Spleen (tissue), 7 donors: Measurements from ENCODE around the gene GATAD2A.

Source experiments
- CTCF ChIP-seq, 11 experiments: fragments of 200-600 bp in 7 of 11; fragments of 450-650 bp in 4 of 11; sonication (generic) in 4 of 11; IDR thresholded peaks in 8 of 11; conservative IDR thresholded peaks in 3 of 11; 1 replicate in 7 of 11; 2 replicates in 4 of 11; pipeline versions ENCODE4 v1.4.0 to v1.8.0; 2016 to 2021; ENCODE audit warnings: antibody characterized with exemption in 11 of 11, inconsistent platforms in 4 of 11, mild to moderate bottlenecking in 1 of 11
- POLR2A ChIP-seq, 3 donors: fragments of 450-650 bp; IDR thresholded peaks; one replicate each; pipeline ENCODE4 v1.5.1; 2017; ENCODE audit warnings: antibody characterized with exemption in 3 of 3, mild to moderate bottlenecking in 1 of 3
- POLR2AphosphoS5 ChIP-seq, 3 donors: sonication (generic); formaldehyde crosslinking; IDR thresholded peaks; one replicate each; pipeline ENCODE4 v1.5.1; 2017; ENCODE audit warnings: antibody characterized with exemption in 3 of 3
- donor health status: DM: no; HTN: no; CAD: no; lungs with moderate emphysema.
- donor health status: DM: no; HTN: no; CAD: no.
- donor health status: DM: no; HTN: no; CAD: no.

- TF ChIP-seq CTCF (IDR thresholded peaks at IDR 0.05 in 8 of 11, conservative IDR thresholded peaks at IDR 0.05 in 3 of 11) (no peak), POLR2AphosphoS5 (IDR thresholded peaks at IDR 0.05) (peak in 1 of 3 donors; percentile 11), POLR2A (IDR thresholded peaks at IDR 0.05) (no peak)
Measured at GRCh38 chr19:19495614-19496603, 90.4 kb downstream of the GATAD2A start.
